Inferior parietal cortex (tissue), 1 donor: ENCODE measurements around the gene ROCK2.

Experiments used
- DNase-seq: peaks from one replicate; pipeline ENCODE4 v3.0.0-alpha.2; 2016; ENCODE audit errors: extremely low spot score

The ROCK2 gene

DNA sequence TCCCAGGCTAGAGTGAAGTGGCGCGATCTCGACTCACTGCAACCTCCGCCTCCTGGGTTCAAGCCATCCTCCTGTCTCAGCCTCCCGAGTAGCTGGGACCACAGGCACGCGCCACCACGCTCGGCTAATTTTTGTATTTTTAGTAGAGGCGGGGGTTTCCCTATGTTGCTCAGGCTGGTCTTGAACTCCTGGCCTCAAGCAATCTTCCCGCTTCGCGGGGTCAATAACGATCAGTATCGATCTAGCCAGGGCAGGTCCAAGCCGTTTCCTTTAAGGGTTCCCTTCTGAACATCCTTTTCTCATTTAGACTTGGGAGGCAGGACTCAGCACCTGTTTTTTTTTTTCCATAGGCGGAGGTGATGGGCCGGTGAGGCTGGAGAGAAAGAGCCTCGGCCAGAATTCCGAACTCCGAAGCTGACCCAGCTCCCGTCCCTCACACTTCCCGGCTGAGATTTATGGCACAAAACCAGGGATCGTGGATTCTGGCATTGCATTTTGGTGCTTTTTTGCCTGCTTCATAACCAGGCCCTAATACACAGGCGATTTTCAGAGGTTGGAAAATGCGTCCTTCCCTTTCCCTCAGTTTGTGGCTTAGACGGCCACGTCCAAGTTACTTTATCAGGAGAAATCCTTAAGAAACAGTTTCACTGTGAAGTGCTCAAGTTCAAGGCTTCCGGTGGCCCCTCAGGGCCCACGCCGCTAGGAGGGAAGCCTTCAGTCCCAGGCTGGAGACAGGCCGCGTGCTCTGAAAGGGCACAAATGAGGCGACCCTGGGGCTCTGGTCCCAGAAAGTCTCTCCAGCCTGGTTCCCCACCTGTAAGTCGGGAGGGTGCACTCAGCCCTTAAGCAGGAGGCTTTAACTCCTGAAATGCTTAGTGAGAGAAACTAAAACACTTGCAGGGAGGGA lies 190.2 kb downstream of the ROCK2 start:
- DNase-seq = no peak

DNA sequence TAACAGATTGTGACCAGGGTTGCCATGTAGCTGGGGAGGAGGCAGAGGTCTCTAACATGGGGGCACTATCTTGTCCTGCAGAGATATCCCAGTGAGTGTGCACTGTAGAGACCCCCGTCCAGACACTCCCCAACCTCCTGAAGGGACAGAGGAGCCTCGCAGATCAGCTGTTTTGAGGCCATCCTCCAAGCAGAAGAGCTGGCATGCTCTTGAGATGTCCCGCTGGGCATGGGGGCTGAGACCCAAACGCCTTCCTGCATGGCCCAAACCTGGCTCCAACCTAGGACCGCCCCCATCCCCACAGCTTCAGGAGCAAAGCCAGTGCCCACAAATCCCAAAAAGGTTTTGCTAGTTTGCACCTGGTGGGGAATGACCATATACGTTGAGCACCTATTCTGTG lies 191.8 kb downstream of the ROCK2 start:
- DNase-seq = no peak

DNA sequence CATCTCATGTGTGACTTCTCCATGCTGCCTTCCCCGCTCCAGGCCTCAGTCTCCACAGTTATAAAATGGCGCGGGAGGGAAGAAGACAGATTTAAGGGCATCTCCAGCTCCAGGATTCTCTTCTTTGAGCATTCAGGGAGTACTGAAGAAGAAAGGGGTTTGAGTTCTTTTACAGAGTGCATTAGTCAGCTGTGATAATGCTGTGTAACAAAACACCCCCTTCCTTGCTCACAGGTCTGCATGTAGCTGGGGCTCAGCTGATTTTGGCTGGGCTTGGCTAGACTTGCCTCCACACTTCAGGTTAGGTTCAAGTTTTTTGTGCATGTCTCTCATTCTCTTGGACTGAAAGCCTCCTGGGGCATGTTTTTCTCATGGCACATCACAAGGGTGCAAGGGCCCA lies 197.2 kb downstream of the ROCK2 start:
- DNase-seq = no peak

DNA sequence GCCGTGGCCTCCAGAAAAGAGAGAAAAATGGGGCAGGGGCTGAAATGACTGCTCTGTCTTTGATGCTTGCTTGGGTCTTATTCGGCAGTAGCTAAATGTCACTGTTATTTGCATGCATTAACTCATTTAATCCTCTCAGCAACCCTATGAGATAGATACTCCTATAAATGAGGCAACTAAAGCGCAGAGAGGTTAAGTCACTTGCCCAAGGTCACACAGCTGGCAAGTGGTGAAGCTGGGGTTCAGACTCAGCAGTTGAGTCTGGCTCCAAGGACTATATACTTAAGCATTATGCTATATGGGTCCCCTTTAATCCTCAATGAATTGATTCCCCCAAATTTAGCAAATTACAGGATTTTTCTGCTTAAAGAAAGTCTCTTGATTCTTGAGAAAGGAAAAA lies 198.4 kb downstream of the ROCK2 start:
- no peak for DNase-seq

DNA sequence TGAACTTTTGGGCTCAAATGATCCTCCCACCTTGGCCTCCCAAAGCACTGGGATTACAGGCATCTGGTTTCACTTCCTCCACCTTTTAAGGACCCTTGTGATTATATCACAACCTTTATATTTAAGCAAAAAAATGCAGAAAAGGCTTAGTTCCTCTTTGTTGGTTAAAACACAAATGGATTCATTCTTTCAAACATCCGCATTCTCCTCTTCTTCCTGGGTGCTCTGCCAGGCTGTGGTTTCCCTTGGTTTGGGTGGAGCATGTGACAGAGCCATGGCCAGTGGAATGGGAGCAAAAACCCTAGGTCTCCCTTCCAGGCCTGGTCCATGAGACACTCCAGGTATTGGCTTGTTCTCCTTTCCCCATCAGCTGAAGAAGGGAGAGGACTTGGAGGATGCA lies 199.1 kb downstream of the ROCK2 start:
- DNase-seq = no peak

DNA sequence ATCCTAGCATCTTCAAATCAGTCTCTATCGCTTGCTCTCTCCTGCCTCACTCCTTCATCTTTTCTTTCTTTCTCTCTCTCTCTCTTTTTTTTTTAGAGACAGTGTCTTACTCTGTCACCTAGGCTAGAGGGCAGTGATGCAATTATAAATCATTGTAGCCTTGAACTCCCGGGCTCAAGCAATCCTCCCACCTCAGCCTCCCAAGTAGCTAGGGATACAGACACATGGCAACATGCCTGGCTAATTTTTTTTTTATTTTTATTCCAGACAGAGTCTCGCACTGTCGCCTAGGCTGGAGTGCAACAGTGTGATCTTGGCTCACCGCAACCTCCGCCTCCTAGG lies 199.7 kb downstream of the ROCK2 start:
- no peak for DNase-seq

DNA sequence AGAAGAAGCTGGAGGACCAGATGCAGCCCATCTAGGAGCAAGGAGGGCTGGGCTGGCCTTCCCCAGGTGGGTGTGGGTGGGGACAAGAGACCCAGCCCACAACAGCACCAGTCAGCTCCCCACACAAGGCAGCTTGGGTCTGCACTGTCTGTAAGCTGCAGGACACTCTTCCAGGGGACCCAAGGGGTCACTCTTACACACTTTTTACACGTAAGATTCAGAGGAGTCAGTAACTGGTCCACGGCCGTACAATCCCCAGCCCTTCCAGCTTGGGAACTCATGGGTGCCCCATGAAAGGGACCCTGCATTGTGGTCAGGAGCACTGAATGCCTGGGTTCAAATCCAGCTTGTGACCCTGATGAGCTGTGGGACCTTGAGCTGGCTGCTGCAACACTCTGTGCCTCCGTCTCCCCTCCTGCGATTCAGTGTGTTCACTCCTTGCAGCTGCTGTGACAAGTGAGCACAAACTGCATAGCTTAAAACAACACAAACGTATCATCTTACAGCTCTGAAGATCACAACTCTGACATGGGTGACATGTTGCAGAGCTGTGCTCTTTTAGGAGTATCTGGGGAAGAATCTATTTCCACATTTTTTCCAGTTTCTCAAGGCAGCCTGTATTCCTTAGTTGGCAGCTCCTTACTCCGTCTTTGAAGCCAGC lies 200.2 kb downstream of the ROCK2 start:
- no peak for DNase-seq

DNA sequence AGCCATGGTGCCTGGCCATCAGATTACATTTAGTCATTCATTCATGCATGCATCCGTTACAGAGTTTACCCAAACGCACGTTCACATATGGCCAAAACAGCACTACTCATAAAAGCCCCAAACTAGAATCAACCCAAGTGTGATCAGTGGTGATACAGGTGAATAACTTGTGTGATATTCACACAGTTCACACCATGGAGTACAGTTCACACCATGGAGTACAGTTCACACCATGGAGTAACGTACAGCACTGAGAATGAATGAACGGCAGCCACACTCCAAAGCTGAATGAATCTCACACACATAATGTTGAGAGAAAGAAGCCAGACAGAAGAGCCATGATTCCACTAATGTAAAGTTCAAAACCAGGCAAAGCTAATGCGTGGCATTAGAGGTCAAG lies 201.4 kb downstream of the ROCK2 start:
- no peak for DNase-seq

DNA sequence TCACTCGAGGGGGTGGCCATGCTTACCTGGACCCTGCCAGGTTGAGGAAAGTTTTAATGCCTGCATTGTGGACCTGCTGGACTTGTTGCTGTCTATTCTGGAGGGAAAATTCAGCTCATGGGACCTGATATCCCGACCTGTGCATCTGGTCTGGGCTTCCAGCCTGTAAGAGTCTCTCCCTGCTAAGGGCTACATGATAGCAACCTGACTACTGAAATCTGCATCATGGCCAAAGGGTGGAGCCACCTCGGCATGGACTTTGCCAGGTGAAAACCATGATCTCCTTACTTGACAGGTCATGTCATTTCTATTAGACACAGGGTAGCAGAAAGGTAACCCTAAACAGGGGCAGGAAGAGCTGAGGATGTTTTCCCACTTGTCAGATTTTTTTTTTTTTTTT lies 202.1 kb downstream of the ROCK2 start:
- no peak for DNase-seq

DNA sequence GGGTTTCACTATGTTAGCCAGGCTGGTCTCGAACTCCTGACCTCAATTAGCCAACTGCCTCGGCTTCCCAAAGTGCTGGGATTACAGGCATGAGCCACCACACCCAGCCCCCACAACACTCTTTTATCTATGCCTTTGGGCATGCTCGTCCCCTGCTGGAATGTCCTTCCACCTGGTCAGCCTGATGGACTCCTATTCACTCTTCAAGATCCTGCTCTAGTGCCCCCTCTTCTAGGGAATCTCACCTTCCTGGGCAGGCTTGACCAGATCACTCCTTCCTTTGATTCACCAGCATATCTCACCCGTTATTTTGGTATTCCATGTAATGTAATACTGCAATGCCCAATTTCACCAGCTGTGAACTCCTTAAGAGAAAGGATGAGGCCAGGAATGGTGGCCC lies 203.1 kb downstream of the ROCK2 start:
- DNase-seq = no peak

DNA sequence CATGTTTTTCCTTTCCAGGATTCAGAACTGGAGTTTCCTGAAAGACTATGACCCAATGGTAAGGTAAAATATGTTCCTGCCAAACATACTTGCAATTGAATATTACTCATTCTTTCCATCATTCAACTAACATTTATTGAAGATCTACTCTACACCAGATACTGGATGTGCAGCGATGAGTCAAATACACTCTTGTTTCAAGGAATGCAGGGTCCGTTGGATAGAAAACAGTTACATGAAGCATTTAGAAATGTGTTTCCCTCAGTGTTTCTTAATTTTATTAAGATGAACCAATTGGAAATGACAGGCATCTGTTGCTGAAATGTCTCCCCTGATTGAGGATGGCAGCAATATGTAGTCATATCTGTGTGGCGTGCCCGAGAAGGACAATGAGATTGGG lies 203.9 kb downstream of the ROCK2 start:
- DNase-seq = no peak

DNA sequence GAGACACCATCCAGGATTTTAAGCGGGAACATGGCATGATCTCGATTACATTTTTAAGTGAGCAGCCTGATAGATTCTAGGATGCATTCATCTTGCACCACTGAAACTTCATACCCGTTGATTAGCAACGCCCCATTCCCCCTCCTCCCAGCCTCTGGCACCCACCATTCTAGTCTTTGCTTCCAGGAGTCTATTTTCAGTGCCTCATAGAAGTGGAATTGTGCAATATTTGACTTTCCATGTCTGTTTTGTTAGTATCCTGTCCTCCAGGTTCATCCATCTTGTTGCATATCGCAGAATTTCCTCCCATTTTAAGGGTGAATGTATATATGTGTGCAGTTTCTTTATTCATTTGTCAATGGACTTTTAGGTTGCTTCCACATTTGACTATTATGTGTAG lies 210.1 kb downstream of the ROCK2 start:
- no peak for DNase-seq

DNA sequence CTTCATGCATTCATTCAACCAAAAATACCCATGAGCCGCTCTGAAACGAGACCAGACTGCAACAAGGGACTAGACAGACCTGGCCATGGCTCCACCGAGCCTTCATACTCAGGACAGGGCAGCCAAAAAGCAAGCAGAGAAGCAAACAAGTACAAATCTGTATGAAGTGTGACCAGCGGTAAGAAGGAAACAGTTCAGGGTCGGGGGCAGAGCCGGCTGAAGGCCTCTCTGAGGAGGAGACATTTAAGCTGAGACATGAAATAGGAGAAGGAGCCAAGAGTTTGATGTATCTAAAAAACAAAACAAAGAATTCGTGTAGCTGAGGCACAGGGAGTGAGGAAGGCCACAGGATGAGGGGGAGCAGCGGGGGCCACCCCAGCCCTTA lies 210.5 kb downstream of the ROCK2 start:
- no peak for DNase-seq

DNA sequence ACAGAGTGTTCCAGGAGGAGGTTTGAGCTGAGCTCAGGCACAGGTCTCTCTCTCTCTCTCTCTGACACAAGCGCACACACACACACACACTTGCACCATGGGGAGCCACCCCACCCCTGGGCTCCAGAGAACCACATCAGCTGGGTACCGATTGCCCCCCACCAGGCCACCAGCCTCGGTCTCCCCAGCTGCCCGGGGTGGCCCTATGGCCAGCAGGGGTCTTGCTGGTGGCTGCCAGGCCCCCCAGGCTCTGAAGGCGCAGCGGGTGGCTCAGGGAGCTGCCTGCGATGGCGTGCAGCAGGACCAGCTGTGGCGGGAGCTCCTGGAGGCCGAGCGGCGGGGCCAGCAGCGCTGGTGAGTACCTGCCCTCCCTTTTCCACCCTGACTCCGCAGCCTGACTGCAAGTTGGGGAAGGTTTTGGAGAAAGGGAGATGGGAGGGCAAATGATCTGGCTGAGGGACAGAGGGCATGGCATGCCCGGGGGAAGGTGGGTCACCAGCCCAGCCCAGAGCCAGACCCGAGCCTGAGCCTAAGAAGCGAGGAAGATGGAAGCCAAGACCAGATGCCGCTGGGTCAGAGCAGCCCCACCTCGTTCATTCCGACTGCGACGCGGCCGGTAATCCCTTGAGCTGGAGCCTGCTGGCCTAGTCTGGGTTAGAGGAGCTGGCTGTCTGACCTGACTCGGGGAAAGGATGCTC lies 211.0 kb downstream of the ROCK2 start:
- DNase-seq = no peak

DNA sequence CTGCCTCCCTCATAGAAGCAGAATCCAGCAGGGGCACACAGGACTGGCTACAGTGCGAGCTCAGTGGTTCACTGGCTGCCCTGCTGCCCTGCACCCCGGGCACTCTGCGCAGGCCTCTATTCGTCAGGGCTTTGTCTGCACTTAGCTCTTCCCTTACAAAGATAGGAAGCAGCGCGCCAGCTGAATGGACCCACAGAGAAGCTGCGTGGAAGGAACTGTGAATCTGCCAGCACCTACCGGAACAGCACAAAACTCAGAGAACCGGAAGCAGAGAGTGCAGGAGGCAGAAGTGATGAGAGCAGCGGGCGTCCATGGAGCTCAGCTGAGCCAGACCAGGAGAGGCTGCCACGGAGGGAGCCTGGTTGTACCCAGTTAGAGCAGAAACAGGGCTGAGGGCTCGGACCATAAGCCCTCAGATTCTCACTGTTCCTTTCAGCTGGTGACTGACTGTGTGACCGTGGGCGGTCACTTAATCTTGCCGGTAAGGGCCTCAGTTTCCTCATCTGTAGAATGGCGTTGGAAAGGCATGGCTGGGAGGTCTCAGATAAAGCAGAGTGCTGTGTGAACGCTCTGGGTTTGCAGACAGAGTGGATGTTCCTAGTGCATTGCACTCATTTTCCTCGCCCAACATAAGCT lies 212.3 kb downstream of the ROCK2 start:
- peak; percentile 55 for DNase-seq

DNA sequence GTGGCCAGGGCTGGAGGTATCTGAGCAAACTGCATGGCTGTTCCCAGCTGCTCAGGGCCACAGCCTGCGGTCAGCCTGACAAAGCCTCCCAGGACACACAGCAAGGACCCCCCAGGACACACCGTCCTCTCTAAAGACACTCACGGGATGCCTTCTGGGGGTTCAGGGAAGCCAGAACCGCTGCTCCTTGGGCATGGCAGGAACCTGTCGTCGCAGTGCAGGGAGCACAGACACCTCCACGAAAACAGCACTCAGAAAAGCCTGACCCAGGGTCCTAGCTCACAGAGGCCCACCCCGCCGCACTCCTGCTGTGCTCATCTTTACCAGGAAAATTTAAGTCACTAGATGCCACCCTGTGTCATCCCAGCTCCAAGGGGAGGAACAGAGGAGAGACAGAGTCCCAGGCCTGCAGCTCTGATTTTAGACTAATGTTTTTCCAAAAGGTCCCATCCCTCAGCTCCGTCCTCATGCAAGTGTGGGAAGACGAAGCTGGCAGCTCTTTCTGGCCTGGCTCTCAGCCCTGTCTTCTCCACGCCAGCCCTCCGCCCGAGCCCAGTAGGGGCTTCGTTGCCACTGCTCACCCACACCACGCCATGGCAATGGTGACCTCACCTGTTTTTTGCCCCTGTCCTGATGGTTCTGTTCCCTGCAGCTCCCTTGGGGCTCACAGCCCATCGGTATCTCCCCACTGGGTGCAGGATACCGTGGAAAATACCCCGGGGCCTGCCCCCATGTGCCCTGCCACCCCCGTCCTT lies 213.1 kb downstream of the ROCK2 start:
- no peak for DNase-seq
